ENCODE data around the gene IPO5. TPM values are rescaled to one million over a fixed set of nuclear protein-coding genes. Genes with fewer than 3 reads are reported as not detected.
"Not testable (repeated sequence)": the region's sequence is repeated elsewhere in the genome, so short reads cannot be mapped to it uniquely, and the experiment has no call there.

The IPO5 gene
- total and polyA plus RNA-seq, 2 of the 4 experiments (the other 2 are of a cell fraction): 89.2 to 270 TPM

- Histone ChIP-seq H3K14ac (replicated peaks; ENCODE audit: low read depth, low read length) (0 out of 2 replicates have a peak overlapping the region, but pooled peaks have one; percentile 23), H2AK9ac (replicated peaks; ENCODE audit: low read depth, low read length, poor library complexity) (no peak overlapping the region), H3K4me1 (ENCODE audit: control insufficient read depth, insufficient read depth, low read length) (peaks cover 14% of the 10 kb centered on the region), H2BK20ac (ENCODE audit: low read depth, low read length) (peak overlapping the region; percentile 82), H2AK5ac (ENCODE audit: low read depth, low read length) (peak overlapping the region; percentile 84), H4K8ac (ENCODE audit: low read depth in 2 of 2, low read length in 2 of 2) (peak overlapping the region; percentile 6 to 84; a peak in 2 of 4 replicates), H2AFZ (replicated peaks; ENCODE audit: low read length, poor library complexity) (no peak overlapping the region), H2BK5ac (ENCODE audit: low read depth, low read length, poor library complexity, severe bottlenecking) (peak overlapping the region; percentile 96), H3K36me3 (ENCODE audit: control insufficient read depth, insufficient read depth, low read length) (no peaks in the 10 kb centered on the region), H2BK120ac (ENCODE audit: low read depth, low read length) (peak overlapping the region; percentile 93), H3K56ac (ENCODE audit: extremely low read depth, insufficient read depth, low read length) (no peak overlapping the region), H4K5ac (ENCODE audit: low read depth, low read length) (no peak overlapping the region), H3K4ac (ENCODE audit: low read depth, low read length) (peak overlapping the region; percentile 80), H3K9me3 (ENCODE audit: control insufficient read depth, insufficient read depth, low read length) (no peaks in the 10 kb centered on the region), H3K23ac (ENCODE audit: low read depth, low read length) (no peak overlapping the region), H3K79me1 (ENCODE audit: low read depth in 1 of 2, low read length in 2 of 2) (no peaks in the 10 kb centered on the region), H3K18ac (ENCODE audit: low read depth, low read length) (peak overlapping the region; percentile 54; the same call in 1 of the 2 replicates), H2BK15ac (ENCODE audit: low read depth, low read length) (peak overlapping the region; percentile 84; the same call in 2 of the 3 replicates), H3K9ac (ENCODE audit: low read depth, low read length) (no peak overlapping the region), H3K27me3 (ENCODE audit: control insufficient read depth, insufficient read depth, low read length) (no peaks in the 10 kb centered on the region), H4K20me1 (ENCODE audit: insufficient read depth, low read length) (no peaks in the 10 kb centered on the region), H4K91ac (ENCODE audit: insufficient read depth, low read depth, low read length) (peak overlapping the region; percentile 39), H3K4me2 (ENCODE audit: low read depth, low read length) (no peak overlapping the region), H3K9me1 (ENCODE audit: insufficient read depth, low read length) (no peaks in the 10 kb centered on the region; the same call in 1 of the 2 replicates), H3K27ac (ENCODE audit: insufficient read depth, low read length) (peak overlapping the region; percentile 68), H3K4me3 (ENCODE audit: insufficient read depth, low read depth, low read length) (no peak overlapping the region)
- no peak for TF ChIP-seq CEBPB (IDR thresholded peaks at IDR 0.05; ENCODE audit: low read depth, low read length)
- ChIA-PET POLR2A (ENCODE audit: unreplicated experiment) (interaction anchor here (0.7 kb wide), 1 partner anchor 300 kb away, joined by 18 read pairs; no protein-coding TSS in a partner anchor), CTCF (no interaction called here)
- dilution Hi-C loops (cut with HindIII; ENCODE audit: low sequenced_read_pairs, unreplicated experiment): no loop called here
- ATAC-seq (ENCODE audit: low read depth): no peak
- DNase-seq: peak; percentile 35
- intact Hi-C loops (cut with micrococcal nuclease): no loop called here
- in situ Hi-C loops (cut with MboI; ENCODE audit: low sequenced_read_pairs): no loop called here
- WGBS, 2 experiments (ENCODE audit: extremely low coverage in 2 of 2, insufficient read length in 1 of 2): no CpG with 5 or more reads among the region's 3 CpGs
- BruUV-seq (replicated peaks): no TSS peak
These were observed 5.4 kb upstream of the IPO5 start for GRCh38 chr13:97948041-97948440.

- H3K4me3 ChIP-seq (ENCODE audit: insufficient read depth, low read depth, low read length); H3K9ac ChIP-seq (ENCODE audit: low read depth, low read length); H3K14ac ChIP-seq (replicated peaks; ENCODE audit: low read depth, low read length); H2BK15ac ChIP-seq (ENCODE audit: low read depth, low read length); H3K4me2 ChIP-seq (ENCODE audit: low read depth, low read length); dilution Hi-C loops (cut with HindIII; ENCODE audit: low sequenced_read_pairs, unreplicated experiment); H3K27me3 ChIP-seq (ENCODE audit: control insufficient read depth, insufficient read depth, low read length); H3K36me3 ChIP-seq (ENCODE audit: control insufficient read depth, insufficient read depth, low read length); H2AFZ ChIP-seq (replicated peaks; ENCODE audit: low read length, poor library complexity); H4K20me1 ChIP-seq (ENCODE audit: insufficient read depth, low read length); ATAC-seq (ENCODE audit: low read depth); H3K79me1 ChIP-seq (ENCODE audit: low read depth in 1 of 2, low read length in 2 of 2); H3K9me1 ChIP-seq (ENCODE audit: insufficient read depth, low read length); H4K8ac ChIP-seq (ENCODE audit: low read depth in 2 of 2, low read length in 2 of 2); intact Hi-C loops (cut with micrococcal nuclease); H3K56ac ChIP-seq (ENCODE audit: extremely low read depth, insufficient read depth, low read length); CTCF ChIA-PET; H3K27ac ChIP-seq (ENCODE audit: insufficient read depth, low read length); H3K23ac ChIP-seq (ENCODE audit: low read depth, low read length); in situ Hi-C loops (cut with MboI; ENCODE audit: low sequenced_read_pairs); H2BK120ac ChIP-seq (ENCODE audit: low read depth, low read length); POLR2A ChIA-PET (ENCODE audit: unreplicated experiment); BruUV-seq (replicated peaks); H4K5ac ChIP-seq (ENCODE audit: low read depth, low read length); H3K9me3 ChIP-seq (ENCODE audit: control insufficient read depth, insufficient read depth, low read length); H3K18ac ChIP-seq (ENCODE audit: low read depth, low read length); H2BK20ac ChIP-seq (ENCODE audit: low read depth, low read length); H4K91ac ChIP-seq (ENCODE audit: insufficient read depth, low read depth, low read length); H2BK5ac ChIP-seq (ENCODE audit: low read depth, low read length, poor library complexity, severe bottlenecking); H2AK5ac ChIP-seq (ENCODE audit: low read depth, low read length); H2AK9ac ChIP-seq (replicated peaks; ENCODE audit: low read depth, low read length, poor library complexity); H3K4ac ChIP-seq (ENCODE audit: low read depth, low read length): not testable (repeated sequence)
- peaks cover 14% of the 10 kb centered on the region for H3K4me1 ChIP-seq (ENCODE audit: control insufficient read depth, insufficient read depth, low read length)
- DNase-seq: peak; percentile 43
- 100% methylated on average over 1 of the region's 5 CpGs; no CpG with 5 or more reads in 1 of the 2 experiments for WGBS, 2 experiments (ENCODE audit: extremely low coverage in 2 of 2, insufficient read length in 1 of 2)
These were observed 4.2 kb upstream of the IPO5 start for GRCh38 chr13:97949316-97949715.

Data from IMR-90 (cell line).